Omental fat pad (tissue), 4 donors: ENCODE data around the gene NEU4. TPM values are rescaled to one million over a fixed set of nuclear protein-coding genes. Genes with fewer than 3 reads are reported as not detected.

Source experiments
- ATAC-seq: fragments of 150-250 bp; one replicate; pipeline ENCODE4 v1.9.1; 2016; ENCODE audit warnings: mild to moderate bottlenecking, moderate library complexity; ENCODE audit not compliant: low FRiP score
- DNase-seq: peaks from one replicate; pipeline ENCODE4 v3.0.0-alpha.2; 2019; ENCODE audit warnings: low spot score
- CTCF ChIP-seq, 3 donors: fragments of 450-650 bp; IDR thresholded peaks; one replicate each; pipeline ENCODE4 v1.5.1; 2016 to 2017; ENCODE audit warnings: antibody characterized with exemption in 3 of 3, mild to moderate bottlenecking in 3 of 3, moderate library complexity in 2 of 3
- total RNA-seq, 4 donors: library from RNA; depleted of rRNA; stranded (reverse); fragments of >200 nt; gene quantifications; one replicate each; pipeline ENCODE4 v1.1.0, GENCODE V29; 2016

Gene NEU4
- total RNA-seq, 4 donors from 2014 or later: 0.79 to 4.4 (median 2.5) TPM

DNA sequence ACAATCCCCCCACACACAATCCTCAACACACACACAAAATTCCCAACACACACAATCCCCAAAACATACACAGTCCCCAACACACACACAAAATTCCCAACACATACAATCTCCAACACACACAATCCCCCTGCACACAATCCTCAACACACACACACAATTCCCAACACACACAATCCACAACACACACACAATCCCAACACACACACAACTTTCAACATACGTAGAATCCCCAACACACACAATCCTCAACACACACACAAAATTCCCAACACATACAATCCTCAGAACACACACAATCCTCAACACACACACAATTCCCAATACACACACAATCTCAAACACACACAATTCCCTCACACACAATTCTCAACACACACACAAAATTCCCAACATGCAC is 52.3 kb downstream of the NEU4 start:
- no peak for ATAC-seq
- no peak for DNase-seq
- no peak for TF ChIP-seq CTCF (IDR thresholded peaks at IDR 0.05)

DNA sequence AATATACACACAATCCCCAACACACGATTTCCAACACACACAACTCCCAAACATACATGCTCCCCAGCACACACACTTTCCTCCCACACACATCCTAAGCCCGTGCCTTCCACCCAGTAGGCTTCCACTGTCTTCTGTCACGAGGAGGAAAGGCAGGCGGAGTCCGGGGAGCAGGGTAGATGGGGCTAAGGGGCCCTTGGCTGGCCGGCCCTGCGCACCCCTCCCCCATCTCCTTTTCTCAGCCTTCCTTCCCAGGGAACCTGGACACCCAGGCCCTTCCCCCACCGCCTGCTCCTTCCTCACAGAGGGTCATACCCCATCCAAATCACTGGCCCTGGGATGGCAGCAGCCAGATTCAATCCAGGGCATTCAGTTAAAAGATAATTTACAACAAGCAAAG is 53.1 kb downstream of the NEU4 start:
- DNase-seq (no peak), ATAC-seq (no peak)
- TF ChIP-seq CTCF (IDR thresholded peaks at IDR 0.05): no peak

DNA sequence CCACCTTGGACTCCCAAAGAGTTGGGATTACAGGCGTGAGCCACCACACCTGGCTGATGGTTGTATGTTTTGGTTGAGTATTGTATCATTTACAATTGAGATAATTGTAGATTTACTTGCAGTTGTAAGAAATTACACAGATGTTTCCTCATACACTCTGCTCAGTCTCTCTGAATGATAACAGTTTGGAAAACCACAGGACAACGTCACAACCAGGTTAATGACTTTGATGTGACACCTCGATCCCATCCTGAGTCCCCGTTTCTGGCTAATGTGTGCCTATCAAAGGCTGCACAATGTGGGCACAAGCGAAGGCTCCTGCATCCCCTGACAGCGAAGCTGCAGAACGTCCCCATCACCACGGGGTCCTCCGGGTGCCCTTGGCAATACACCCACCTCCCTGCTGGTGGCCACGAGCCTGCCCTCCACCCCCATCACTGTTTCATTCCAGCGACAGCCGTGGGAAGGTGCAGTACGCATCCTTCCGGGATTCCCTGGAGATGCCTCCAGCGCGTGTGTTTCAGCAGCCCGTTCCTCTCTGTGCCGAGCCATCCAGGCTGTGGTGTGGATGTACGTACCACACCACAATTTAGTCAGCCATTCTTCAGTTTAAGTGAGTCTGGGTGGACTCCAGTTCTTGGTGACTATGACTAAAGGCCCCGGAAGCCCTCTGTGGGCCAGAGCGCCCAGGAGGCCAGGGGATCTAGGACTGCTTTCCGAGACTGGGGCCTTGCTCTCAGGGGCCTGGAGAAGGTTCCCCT is 54.0 kb downstream of the NEU4 start:
- no peak for ATAC-seq
- TF ChIP-seq CTCF (IDR thresholded peaks at IDR 0.05): no peak

GRCh38 chr2:241863536-241863954 is 54.6 kb downstream of the NEU4 start:
- ATAC-seq (no peak), DNase-seq (no peak)
- no peak for TF ChIP-seq CTCF (IDR thresholded peaks at IDR 0.05)

More for the DNA sequence above, 54.0 kb downstream of the NEU4 start:
- no peak for DNase-seq

DNA sequence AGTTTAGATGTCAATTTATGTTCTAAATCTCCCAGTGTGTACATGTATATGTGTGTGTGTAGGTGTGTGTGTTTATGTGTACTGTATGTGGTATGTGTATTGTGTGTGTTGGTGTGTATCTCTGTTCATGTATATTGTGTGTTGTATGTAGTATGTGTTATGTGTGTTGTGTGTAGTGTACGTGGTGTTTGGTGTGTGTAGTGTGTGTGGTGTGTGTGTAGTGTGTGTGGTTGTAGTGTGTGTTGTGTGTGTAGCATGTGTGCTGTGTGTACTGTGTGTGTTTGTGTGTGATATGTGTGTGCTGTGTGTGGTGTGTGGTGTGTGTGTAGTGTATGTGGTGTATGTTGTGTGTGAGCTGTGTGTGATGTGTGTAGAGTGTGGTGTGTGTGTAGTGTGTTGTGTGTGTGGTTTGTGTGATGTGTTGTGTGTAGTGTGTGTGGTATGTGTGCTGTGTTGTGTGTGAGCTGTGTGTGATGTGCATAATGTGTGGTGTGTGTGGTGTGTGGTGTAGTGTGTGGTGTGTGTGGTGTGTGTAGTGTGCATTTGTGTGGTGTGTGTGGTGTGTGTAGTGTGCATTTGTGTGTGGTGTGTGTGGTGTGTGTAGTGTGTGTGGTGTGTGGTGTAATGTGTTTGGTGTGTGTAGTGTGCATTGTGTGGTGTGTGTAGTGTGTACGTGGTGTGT is 55.3 kb downstream of the NEU4 start:
- ATAC-seq (no peak), DNase-seq (no peak)
- no peak for TF ChIP-seq CTCF (IDR thresholded peaks at IDR 0.05)

DNA sequence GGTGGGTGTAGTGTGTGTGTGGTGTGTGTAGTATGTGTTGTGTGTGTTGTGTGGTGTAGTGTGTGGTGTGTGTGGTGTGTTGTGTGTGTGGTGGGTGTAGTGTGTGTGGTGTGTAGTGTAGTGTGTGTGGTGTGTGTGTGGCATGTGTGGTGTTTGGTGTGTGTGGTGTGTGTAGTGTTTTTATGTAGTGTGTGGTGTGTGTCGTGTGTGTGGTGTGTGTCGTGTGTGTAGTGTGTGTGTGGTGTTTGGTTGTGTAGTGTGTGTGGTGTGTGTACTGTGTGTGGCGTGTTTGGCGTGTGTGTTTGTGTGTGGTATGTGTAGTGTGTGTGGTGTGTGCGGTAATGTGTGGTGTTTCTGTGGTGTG is 55.8 kb downstream of the NEU4 start:
- DNase-seq: no peak
- TF ChIP-seq CTCF (IDR thresholded peaks at IDR 0.05): no peak
- ATAC-seq: no peak
